Measurements from ENCODE around the gene LYSMD1.

DNA sequence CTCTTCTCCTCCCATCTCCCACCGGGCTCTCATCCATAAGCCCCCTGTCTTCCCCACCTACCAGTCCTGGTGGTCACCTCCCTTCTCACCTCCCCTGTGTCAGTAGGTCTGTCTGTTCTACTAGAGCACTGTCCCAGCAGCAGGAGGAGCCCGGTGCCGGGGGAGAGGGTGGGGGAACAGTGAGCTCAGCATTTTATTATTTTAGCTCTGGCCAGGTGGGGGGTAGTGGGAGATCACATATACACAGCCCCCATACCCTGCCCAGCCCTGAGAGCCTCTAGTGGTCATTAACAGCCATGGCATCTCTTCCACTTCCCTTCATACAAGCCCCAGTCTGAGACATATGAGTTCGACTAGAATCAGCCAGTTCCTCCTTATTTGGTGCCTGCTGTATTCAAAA, 10.2 kb upstream of the LYSMD1 start, which contains the start of gene TMOD4:
- TF ChIP-seq SIN3A (IDR thresholded peaks at IDR 0.05; ENCODE audit: borderline replicate concordance, insufficient read depth, low read length) (no peak), TAF1 (IDR thresholded peaks at IDR 0.05; ENCODE audit: borderline replicate concordance, insufficient read depth, low read length) (no peak), POLR2AphosphoS5 (IDR thresholded peaks at IDR 0.05; ENCODE audit: low read depth, low read length) (no peak), REST (IDR thresholded peaks at IDR 0.05; ENCODE audit: insufficient read depth in 1 of 2, low read depth in 2 of 2, low read length in 2 of 2) (no peak)
